ENCODE measurements around the gene CADM1.

Gene CADM1

GRCh38 chr11:115439969-115440540, 64.2 kb downstream of the CADM1 start:
- DNase-seq, result no peak

- DNase-seq, result no peak
Measured at GRCh38 chr11:115439385-115439784, 64.8 kb downstream of the CADM1 start.

GRCh38 chr11:115437902-115438575, 66.2 kb downstream of the CADM1 start:
- no peak for DNase-seq

- no peak for DNase-seq
Measured at GRCh38 chr11:115430345-115430744, 73.9 kb downstream of the CADM1 start.

- DNase-seq, result no peak
Measured at GRCh38 chr11:115428306-115428705, 75.9 kb downstream of the CADM1 start.

GRCh38 chr11:115425816-115426215, 78.4 kb downstream of the CADM1 start:
- no peak for DNase-seq

GRCh38 chr11:115425250-115425649, 79.0 kb downstream of the CADM1 start:
- no peak for DNase-seq

GRCh38 chr11:115423728-115424459, 80.3 kb downstream of the CADM1 start:
- no peak for DNase-seq

GRCh38 chr11:115421992-115422689, 82.1 kb downstream of the CADM1 start:
- DNase-seq, result no peak

GRCh38 chr11:115421352-115421991, 82.7 kb downstream of the CADM1 start:
- DNase-seq, result no peak

- no peak for DNase-seq
Measured at GRCh38 chr11:115420505-115420904, 83.7 kb downstream of the CADM1 start.

GRCh38 chr11:115418626-115419025, 85.6 kb downstream of the CADM1 start:
- DNase-seq, result no peak

GRCh38 chr11:115418081-115418480, 86.1 kb downstream of the CADM1 start:
- DNase-seq, result no peak

- no peak for DNase-seq
Measured at GRCh38 chr11:115411120-115411519, 93.1 kb downstream of the CADM1 start.

GRCh38 chr11:115409691-115410220, 94.5 kb downstream of the CADM1 start:
- DNase-seq, result no peak

GRCh38 chr11:115409116-115409670, 95.0 kb downstream of the CADM1 start:
- no peak for DNase-seq

- DNase-seq, result no peak
Measured at GRCh38 chr11:115408036-115408921, 95.9 kb downstream of the CADM1 start.

- no peak for DNase-seq
Measured at GRCh38 chr11:115407496-115407895, 96.7 kb downstream of the CADM1 start.

GRCh38 chr11:115406404-115406803, 97.8 kb downstream of the CADM1 start:
- DNase-seq, result no peak

- DNase-seq, result no peak
Measured at GRCh38 chr11:115398333-115399080, 105.7 kb downstream of the CADM1 start.

GRCh38 chr11:115396533-115396932, 107.7 kb downstream of the CADM1 start:
- DNase-seq, result no peak
